GM12872 (cell line): ENCODE data around the gene KRT72.

Source experiments
- CTCF ChIP-seq: IDR thresholded peaks from 3 replicates; pipeline ENCODE4 v1.5.1; 2011; ENCODE audit warnings: low read depth, mild to moderate bottlenecking, low read length, moderate library complexity; ENCODE audit not compliant: insufficient read depth

Gene KRT72

GRCh38 chr12:52575948-52576347 is 25.3 kb downstream of the KRT72 start:
- TF ChIP-seq CTCF = no peak

DNA sequence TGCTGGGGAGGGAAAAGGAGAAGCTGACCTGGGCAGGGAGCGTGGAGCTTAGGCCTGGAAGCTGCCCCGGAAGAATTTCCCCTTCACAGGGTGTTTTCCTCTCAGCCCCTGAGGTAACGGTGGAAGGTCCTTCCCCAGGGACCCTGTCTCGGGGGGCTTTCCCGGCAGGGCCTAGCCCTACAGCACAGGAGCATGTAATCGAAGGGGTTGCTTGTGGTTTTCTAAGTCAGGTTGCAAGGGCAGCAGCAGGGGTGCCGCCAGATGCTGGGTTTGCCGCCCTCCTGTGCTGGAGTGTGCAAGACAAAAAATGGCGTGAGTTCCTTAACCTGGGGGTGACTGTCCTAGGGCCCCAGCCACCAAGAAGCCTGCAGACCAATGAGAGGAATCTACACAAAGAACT is 26.0 kb downstream of the KRT72 start:
- no peak for TF ChIP-seq CTCF

- no peak for TF ChIP-seq CTCF
Measured at GRCh38 chr12:52573743-52574142, 27.5 kb downstream of the KRT72 start, which contains the start of gene KRT74. Gene KRT74 (minus strand): TSS chr12:52573843. CDS start chr12:52573777, 66 bp downstream.

DNA sequence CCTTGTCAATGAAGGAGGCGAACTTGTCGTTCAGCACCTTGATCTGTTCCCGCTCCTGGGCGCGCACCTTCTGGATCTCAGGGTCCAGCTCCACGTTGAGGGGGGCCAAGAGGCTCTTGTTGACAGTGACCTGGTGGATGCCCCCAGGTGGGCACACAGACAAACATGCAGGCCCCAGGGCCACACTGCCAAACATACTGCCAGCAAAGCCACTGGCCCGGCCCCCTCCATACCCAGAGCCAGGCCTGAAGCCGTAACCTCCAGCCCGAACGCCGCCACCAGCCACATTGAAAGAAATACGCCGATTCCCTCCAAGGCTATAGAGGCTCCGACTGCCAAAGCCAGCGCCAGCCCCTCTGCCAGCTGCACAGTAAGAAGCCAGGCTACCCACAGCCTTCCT is 28.0 kb downstream of the KRT72 start:
- TF ChIP-seq CTCF = no peak

- no peak for TF ChIP-seq CTCF
Measured at GRCh38 chr12:52570511-52570910, 30.8 kb downstream of the KRT72 start.

GRCh38 chr12:52568111-52568510 is 33.2 kb downstream of the KRT72 start:
- TF ChIP-seq CTCF = no peak

DNA sequence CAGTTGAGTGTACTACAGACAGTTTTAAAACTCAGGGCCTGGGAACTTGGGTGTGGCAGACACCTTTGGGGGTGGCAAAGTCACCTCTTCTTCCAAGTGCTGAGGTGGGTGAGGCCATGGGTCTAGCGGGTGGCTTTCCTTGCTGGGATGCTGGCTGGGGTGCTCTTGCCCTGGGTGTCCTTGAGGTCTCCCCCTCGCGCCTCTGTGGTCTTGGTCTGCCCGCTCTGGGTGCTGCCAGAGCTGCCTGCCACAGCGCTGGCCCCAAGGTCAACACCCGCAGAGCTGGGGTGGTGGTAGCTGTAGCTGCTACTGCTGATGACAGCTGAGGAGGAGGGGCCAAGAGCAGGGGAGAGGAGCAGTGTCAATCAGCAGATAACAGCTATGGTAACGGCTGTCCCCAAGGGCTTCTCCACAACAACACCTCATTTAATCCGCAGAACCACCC is 34.4 kb downstream of the KRT72 start:
- TF ChIP-seq CTCF = no peak

DNA sequence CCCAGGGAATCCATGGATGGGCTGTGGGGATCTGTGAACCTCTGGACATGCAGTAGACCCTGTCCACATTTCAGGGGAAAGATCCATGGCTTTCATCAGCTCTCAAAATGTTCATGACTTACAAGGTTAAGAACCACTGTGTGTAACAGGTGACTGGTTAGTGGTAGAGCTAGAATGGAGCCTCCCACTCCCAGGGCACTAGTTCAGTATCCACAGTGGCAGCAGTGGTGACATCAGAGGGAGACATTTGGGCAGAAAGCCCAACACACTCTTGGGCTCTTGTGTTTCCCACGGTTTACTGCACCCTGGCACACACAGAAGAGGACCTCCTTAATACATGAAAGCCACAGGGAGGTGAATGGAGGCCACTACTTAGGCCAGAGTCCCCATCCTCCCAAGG is 36.7 kb downstream of the KRT72 start:
- no peak for TF ChIP-seq CTCF
